HepG2 (cell line): ENCODE results near the gene POLDIP3. TPM values are rescaled to one million over a fixed set of nuclear protein-coding genes. Genes with fewer than 3 reads are reported as not detected.
"Not testable (repeated sequence)": the region's sequence is repeated elsewhere in the genome, so short reads cannot be mapped to it uniquely, and the experiment has no call there.

Experiments used
- ATAC-seq: fragments of 200-7000 bp; cut with Tn5 transposase; 3 replicates; pipeline ENCODE4 v1.9.1; 2020; ENCODE audit warnings: mild to moderate bottlenecking, moderate library complexity
- BruUV-seq: library from RNA; stranded (reverse); fragments of 400-500 nt; replicated peaks from 2 replicates; lab custom pipeline; 2021; lab: Mats Ljungman, UMichigan
- CTCF ChIA-PET: fragments of 300-600 bp; formaldehyde crosslinking; extraction: SDS; loops from one replicate; lab custom pipeline; 2021; ENCODE audit warnings: low total read pairs, inconsistent platforms, low intra/inter-chr PET ratio; lab: Yijun Ruan, JAX
- POLR2A ChIA-PET: fragments of 350-600 bp; sonication (Branson Sonifier 250); formaldehyde crosslinking; loops from one replicate; lab custom pipeline; 2020; ENCODE audit warnings: antibody characterized with exemption, inconsistent platforms; lab: Yijun Ruan, JAX
- DNase-seq: peaks from one replicate; pipeline ENCODE4 v3.0.0-alpha.2; 2015; ENCODE audit warnings: low spot score
- FAIRE-seq: peaks from 3 replicates; lab custom pipeline; 2011; peaks lifted over from hg19 to GRCh38; lab: Jason Lieb, UNC
- H2AFZ ChIP-seq: one replicate; pipeline ENCODE4 v1.6.1; 2011; ENCODE audit warnings: low read length, inconsistent platforms
- H3K27ac ChIP-seq: fragments of 300-600 bp; 3 replicates; pipeline ENCODE4 v1.8.0; 2011; ENCODE audit warnings: mixed run types, mild to moderate bottlenecking, mixed read lengths, low read length, inconsistent platforms; ENCODE audit not compliant: insufficient read depth; ENCODE audit errors: extremely low read length
- H3K27me3 ChIP-seq, 2 experiments: fragments of 200-600 bp in 1 of 2; 2 replicates in 1 of 2; 3 replicates in 1 of 2; pipeline versions ENCODE4 v1.6.0 to v1.8.0; 2011; ENCODE audit warnings: low read length in 2 of 2, mild to moderate bottlenecking in 2 of 2, moderate library complexity in 2 of 2, inconsistent platforms in 1 of 2; ENCODE audit not compliant: insufficient read depth in 2 of 2, control insufficient read depth in 1 of 2
- H3K36me3 ChIP-seq, 2 experiments: fragments of 200-600 bp in 1 of 2; replicated peaks in 1 of 2; 2 replicates in 1 of 2; 3 replicates in 1 of 2; pipeline versions ENCODE4 v1.5.1 to v1.8.0; 2011; ENCODE audit warnings: low read length in 2 of 2, inconsistent platforms in 1 of 2; ENCODE audit not compliant: insufficient read depth in 2 of 2, control insufficient read depth in 1 of 2
- H3K4me1 ChIP-seq: 2 replicates; pipeline ENCODE4 v1.5.1; 2012; ENCODE audit warnings: low read length, inconsistent platforms; ENCODE audit not compliant: insufficient read depth
- H3K4me2 ChIP-seq: 2 replicates; pipeline ENCODE4 v1.6.0; 2011; ENCODE audit warnings: low read depth, low read length, inconsistent platforms
- H3K4me3 ChIP-seq, 3 experiments: fragments of 200-600 bp in 1 of 3; sonication (generic), shearing (Covaris generic) in 1 of 3; replicated peaks in 1 of 3; 2 replicates each; pipeline ENCODE4 v1.5.1; 2011 to 2016; ENCODE audit warnings: low read length in 3 of 3, inconsistent platforms in 2 of 3, low read depth in 2 of 3, mild to moderate bottlenecking in 2 of 3, control low read depth in 1 of 3, mixed read lengths in 1 of 3; ENCODE audit not compliant: insufficient read depth in 1 of 3
- H3K79me2 ChIP-seq: one replicate; pipeline ENCODE4 v1.6.1; 2011; ENCODE audit warnings: low read length, inconsistent platforms; ENCODE audit not compliant: insufficient read depth
- H3K9ac ChIP-seq: 2 replicates; pipeline ENCODE4 v1.6.0; 2011; ENCODE audit warnings: mild to moderate bottlenecking, low read depth, low read length, inconsistent platforms; ENCODE audit not compliant: insufficient read depth
- H3K9me3 ChIP-seq: 2 replicates; pipeline ENCODE4 v1.5.1; 2012; ENCODE audit warnings: mild to moderate bottlenecking, low read length
- H4K20me1 ChIP-seq: 2 replicates; pipeline ENCODE4 v1.6.0; 2011; ENCODE audit warnings: inconsistent platforms, mild to moderate bottlenecking, low read length, moderate library complexity; ENCODE audit not compliant: insufficient read depth
- FOXK2 ChIP-seq: fragments of 450-650 bp; IDR thresholded peaks from 2 replicates; pipeline ENCODE4 v1.6.1; 2016
- GABPB1 ChIP-seq: IDR thresholded peaks from 2 replicates; pipeline ENCODE4 v1.6.1; 2016; ENCODE audit warnings: mild to moderate bottlenecking, missing genetic modification reagents, moderate library complexity, missing compliant biosample characterization
- HINFP ChIP-seq: sonication (generic); formaldehyde crosslinking; IDR thresholded peaks from 2 replicates; pipeline ENCODE4 v1.4.0; 2020; ENCODE audit warnings: low read depth, mild to moderate bottlenecking, missing genetic modification reagents
- IRF2 ChIP-seq: IDR thresholded peaks from 2 replicates; pipeline ENCODE4 v1.6.1; 2018; ENCODE audit warnings: missing genetic modification reagents, missing compliant biosample characterization
- MXD3 ChIP-seq: IDR thresholded peaks from 2 replicates; pipeline ENCODE4 v1.6.1; 2016; ENCODE audit warnings: mild to moderate bottlenecking, missing biosample characterization, missing genetic modification reagents
- MXD4 ChIP-seq: IDR thresholded peaks from 2 replicates; pipeline ENCODE4 v1.6.1; 2016; ENCODE audit warnings: mild to moderate bottlenecking, missing biosample characterization, missing genetic modification reagents
- SIN3A ChIP-seq: IDR thresholded peaks from 2 replicates; pipeline ENCODE4 v1.6.1; 2011; ENCODE audit warnings: low read depth, mild to moderate bottlenecking, control low read depth, low read length, borderline replicate concordance
- TCF12 ChIP-seq, 2 experiments: fragments of 450-650 bp in 1 of 2; sonication (generic) in 1 of 2; formaldehyde crosslinking in 1 of 2; IDR thresholded peaks; 2 replicates each; pipeline versions ENCODE4 v1.6.1 to v1.8.0; 2017 to 2022; ENCODE audit warnings: antibody characterized with exemption in 1 of 2, mild to moderate bottlenecking in 1 of 2, missing genetic modification reagents in 1 of 2, moderate library complexity in 1 of 2
- ZFP37 ChIP-seq: sonication (generic); formaldehyde crosslinking; IDR thresholded peaks from 2 replicates; pipeline ENCODE4 v1.4.0; 2020; ENCODE audit warnings: missing genetic modification reagents, borderline replicate concordance
- ZNF160 ChIP-seq: sonication (generic); formaldehyde crosslinking; IDR thresholded peaks from 2 replicates; pipeline ENCODE4 v1.8.0; 2022; ENCODE audit warnings: mild to moderate bottlenecking, inconsistent platforms, missing genetic modification reagents
- ZNF563 ChIP-seq: sonication (generic); formaldehyde crosslinking; IDR thresholded peaks from 2 replicates; pipeline ENCODE4 v1.8.0; 2022; ENCODE audit warnings: mild to moderate bottlenecking, moderate library complexity, missing genetic modification reagents
- ZNF567 ChIP-seq: sonication (generic); formaldehyde crosslinking; IDR thresholded peaks from 2 replicates; pipeline ENCODE4 v1.8.1; 2023; ENCODE audit warnings: mild to moderate bottlenecking, missing genetic modification reagents, borderline replicate concordance
- ZNF605 ChIP-seq: sonication (generic); formaldehyde crosslinking; IDR thresholded peaks from 2 replicates; pipeline ENCODE4 v1.8.0; 2022; ENCODE audit warnings: mild to moderate bottlenecking, missing genetic modification reagents
- ZNF619 ChIP-seq: sonication (generic); formaldehyde crosslinking; IDR thresholded peaks from 2 replicates; pipeline ENCODE4 v1.4.0; 2020; ENCODE audit warnings: mild to moderate bottlenecking, missing genetic modification reagents
- WGBS: methylation state at CpG from one replicate; pipeline ENCODE4 v1.1.6; 2017; ENCODE audit warnings: low lambda C conversion rate; 5-methylcytosine and 5-hydroxymethylcytosine counted together
- in situ Hi-C: cut with HindIII; loops from 2 replicates; pipeline ENCODE4 v1.10.0; 2017; ENCODE audit warnings: low pct_unique_long_range_greater_than_20kb; ENCODE audit not compliant: extremely low pct_ligation_motif_present
- intact Hi-C: fragments of 100-400 bp; cut with micrococcal nuclease; formaldehyde crosslinking; loops from one replicate; pipeline ENCODE4 v1.10.0; 2022; ENCODE audit not compliant: unreplicated experiment
- polyA plus RNA-seq, 8 experiments: library from polyadenylated mRNA; depleted of rRNA in 3 of 8; stranded (reverse) in 7 of 8; unstranded in 1 of 8; fragments of >200 nt; fragmentation: Illumina TruSeq in 4 of 8; extraction: Trizol in 4 of 8; gene quantifications; 2 replicates each; pipeline versions ENCODE4 v1.2.1 to v1.2.3, GENCODE V29; 2011 to 2016; ENCODE audit warnings: low read depth in 4 of 8, missing spikeins in 1 of 8, mixed read lengths in 1 of 8; ENCODE audit not compliant: insufficient read depth in 1 of 8
- total RNA-seq, 5 experiments: library from RNA; depleted of rRNA; stranded (reverse); fragments of >200 nt; fragmentation: Illumina TruSeq; extraction: Trizol; gene quantifications; 2 replicates each; pipeline ENCODE4 v1.2.3, GENCODE V29; 2016; ENCODE audit warnings: low read depth in 1 of 5
- TF ChIP-seq, protein P1 (sequence below): sonication (generic); formaldehyde crosslinking; IDR thresholded peaks from 2 replicates; pipeline ENCODE4 v1.4.0; 2020; ENCODE audit warnings: missing genetic modification reagents; ENCODE audit errors: not compliant biosample characterization
- TF ChIP-seq, protein P2 (sequence below): sonication (generic); formaldehyde crosslinking; IDR thresholded peaks from 2 replicates; pipeline ENCODE4 v1.4.0; 2020; ENCODE audit warnings: mild to moderate bottlenecking, missing genetic modification reagents

The POLDIP3 gene
- total and polyA plus RNA-seq, 2 of the 13 experiments (the other 11 are each of a cell fraction or from before 2014, with no cell fraction given) = 45.8 to 47.4 TPM

DNA sequence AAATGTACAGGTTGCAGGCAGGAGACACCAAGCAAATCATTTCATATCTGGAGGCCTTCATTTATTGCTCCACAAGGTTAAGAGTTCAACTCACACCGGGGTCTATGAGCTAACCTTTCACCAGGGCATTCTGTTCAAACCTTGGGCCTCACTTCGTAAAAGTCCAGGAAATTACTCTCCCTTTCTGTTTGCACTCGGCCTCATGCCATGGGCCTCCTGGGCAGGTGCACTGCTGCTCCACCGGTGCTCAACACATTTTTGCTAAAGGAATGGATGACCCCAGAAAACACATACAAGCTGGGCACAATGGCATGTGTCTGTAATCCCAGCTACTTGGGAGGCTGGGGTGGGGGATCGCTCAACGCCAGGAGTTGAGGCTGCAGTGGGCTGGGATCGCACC is 78.5 kb downstream of the POLDIP3 start (continued):
- TF ChIP-seq SIN3A (no peak), MXD3 (CRISPR knock-in tag) (peak; percentile 52; the same call in 1 of the 2 replicates), TCF12 (IDR thresholded peaks at IDR 0.05) (no peak), TCF12 (CRISPR knock-in tag; IDR thresholded peaks at IDR 0.05) (no peak), ZFP37 (peak; percentile 92), FOXK2 (no peak), ZNF605 (0 out of 2 replicates have a peak, but pooled peaks have one; percentile 22), ZNF567 (CRISPR knock-in tag) (no peak), GABPB1 (CRISPR knock-in tag) (no peak), ZNF619 (CRISPR knock-in tag) (no peak), MXD4 (CRISPR knock-in tag) (no peak), ZNF160 (CRISPR knock-in tag) (no peak; the same call in 1 of the 2 replicates), ZNF563 (no peak), IRF2 (CRISPR knock-in tag) (0 out of 2 replicates have a peak, but pooled peaks have one; percentile 14), HINFP (CRISPR knock-in tag) (no peak)
- TF ChIP-seq, protein P1, sequence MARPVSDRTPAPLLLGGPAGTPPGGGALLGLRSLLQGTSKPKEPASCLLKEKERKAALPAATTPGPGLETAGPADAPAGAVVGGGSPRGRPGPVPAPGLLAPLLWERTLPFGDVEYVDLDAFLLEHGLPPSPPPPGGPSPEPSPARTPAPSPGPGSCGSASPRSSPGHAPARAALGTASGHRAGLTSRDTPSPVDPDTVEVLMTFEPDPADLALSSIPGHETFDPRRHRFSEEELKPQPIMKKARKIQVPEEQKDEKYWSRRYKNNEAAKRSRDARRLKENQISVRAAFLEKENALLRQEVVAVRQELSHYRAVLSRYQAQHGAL (CRISPR knock-in tag) = peak; percentile 81
- TF ChIP-seq, protein P2, sequence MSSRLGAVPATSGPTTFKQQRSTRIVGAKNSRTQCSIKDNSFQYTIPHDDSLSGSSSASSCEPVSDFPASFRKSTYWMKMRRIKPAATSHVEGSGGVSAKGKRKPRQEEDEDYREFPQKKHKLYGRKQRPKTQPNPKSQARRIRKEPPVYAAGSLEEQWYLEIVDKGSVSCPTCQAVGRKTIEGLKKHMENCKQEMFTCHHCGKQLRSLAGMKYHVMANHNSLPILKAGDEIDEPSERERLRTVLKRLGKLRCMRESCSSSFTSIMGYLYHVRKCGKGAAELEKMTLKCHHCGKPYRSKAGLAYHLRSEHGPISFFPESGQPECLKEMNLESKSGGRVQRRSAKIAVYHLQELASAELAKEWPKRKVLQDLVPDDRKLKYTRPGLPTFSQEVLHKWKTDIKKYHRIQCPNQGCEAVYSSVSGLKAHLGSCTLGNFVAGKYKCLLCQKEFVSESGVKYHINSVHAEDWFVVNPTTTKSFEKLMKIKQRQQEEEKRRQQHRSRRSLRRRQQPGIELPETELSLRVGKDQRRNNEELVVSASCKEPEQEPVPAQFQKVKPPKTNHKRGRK (CRISPR knock-in tag) = no peak

DNA sequence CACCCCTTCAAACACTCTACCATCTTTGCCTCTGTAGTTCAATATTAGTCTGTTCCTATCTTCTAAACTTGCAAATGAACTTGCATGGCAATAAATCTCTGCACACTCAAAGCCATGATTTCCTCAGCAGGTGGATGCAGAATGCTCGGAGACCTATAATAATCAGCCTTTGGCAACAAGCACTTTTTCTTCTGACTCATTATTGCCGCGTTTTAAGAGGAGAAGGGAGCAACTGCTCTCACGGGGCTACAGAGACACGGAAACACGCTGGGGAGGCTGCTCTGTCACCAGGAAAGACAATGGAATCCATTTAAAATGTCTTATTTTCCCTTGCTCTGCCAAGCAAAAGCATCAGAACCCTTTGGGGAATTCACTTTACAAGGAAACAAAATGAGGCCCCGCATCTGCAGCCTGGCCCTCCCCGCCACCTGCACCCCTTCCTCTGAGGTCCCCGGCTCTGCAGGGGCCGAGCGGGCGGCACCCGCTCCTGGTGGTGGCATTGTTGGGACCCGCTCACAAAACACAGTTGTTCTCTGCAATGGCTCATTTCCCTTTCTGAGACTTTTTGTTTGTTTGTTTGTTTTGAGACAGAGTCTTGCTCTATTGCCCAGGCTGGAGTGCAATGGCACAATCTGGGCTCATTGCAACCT is 79.5 kb downstream of the POLDIP3 start:
- BruUV-seq, FAIRE-seq, H3K9me3 ChIP-seq, H2AFZ ChIP-seq, H3K9ac ChIP-seq, H3K79me2 ChIP-seq, H3K4me3 ChIP-seq, H4K20me1 ChIP-seq, H3K4me2 ChIP-seq, in situ Hi-C loops, DNase-seq, intact Hi-C loops, H3K36me3 ChIP-seq, ATAC-seq, H3K27ac ChIP-seq, CTCF ChIA-PET, POLR2A ChIA-PET, H3K27me3 ChIP-seq: not testable (repeated sequence)
- peaks cover 31% of the 10 kb centered on the region for H3K4me1 ChIP-seq
- WGBS = 9% methylated on average over 3 of the region's 14 CpGs
